Progenitor cell of endocrine pancreas (in vitro differentiated cells): ENCODE results near the gene CNTN5. TPM values are rescaled to one million over a fixed set of nuclear protein-coding genes. Genes with fewer than 3 reads are reported as not detected.

ENCODE experiments used
- DNase-seq: peaks from one replicate; pipeline ENCODE4 v3.0.0; 2021; ENCODE audit warnings: low spot score; ENCODE audit not compliant: unreplicated experiment
- H3K27ac Mint-ChIP-seq: 2 replicates; pipeline ENCODE4 v1.8.0; 2021; ENCODE audit warnings: mild to moderate bottlenecking, moderate library complexity, mixed read lengths
- H3K27me3 Mint-ChIP-seq: 2 replicates; pipeline ENCODE4 v1.8.0; 2021; ENCODE audit warnings: mixed read lengths
- H3K36me3 Mint-ChIP-seq: 2 replicates; pipeline ENCODE4 v1.8.0; 2022; ENCODE audit warnings: mixed read lengths; ENCODE audit not compliant: insufficient read depth
- H3K4me1 Mint-ChIP-seq: 2 replicates; pipeline ENCODE4 v1.8.0; 2021; ENCODE audit warnings: low read depth, mixed read lengths
- H3K4me3 Mint-ChIP-seq: 2 replicates; pipeline ENCODE4 v1.8.0; 2021; ENCODE audit warnings: low read depth, mild to moderate bottlenecking, moderate library complexity, mixed read lengths
- H3K9me3 Mint-ChIP-seq: 2 replicates; pipeline ENCODE4 v1.8.0; 2021; ENCODE audit warnings: low read depth, mixed read lengths
- total RNA-seq: library from RNA; stranded (reverse); gene quantifications from 2 replicates; pipeline ENCODE4 v1.2.1, GENCODE V29; 2021
- TF ChIP-seq, protein P1 (sequence below): fragments of 200-600 bp; sonication (generic); IDR thresholded peaks from one replicate; pipeline ENCODE4 v1.5.0; 2021; ENCODE audit warnings: antibody characterized with exemption, mild to moderate bottlenecking; ENCODE audit not compliant: unreplicated experiment

Gene CNTN5
- total RNA-seq, 1 donor from 2014 or later: 0.50 TPM

GRCh38 chr11:100105255-100105981, 1084.7 kb downstream of the CNTN5 start:
- no peak overlapping the region for H3K4me3 Mint-ChIP-seq
- peaks cover 5% of the 10 kb centered on the region for H3K9me3 Mint-ChIP-seq
- H3K4me1 Mint-ChIP-seq: no peaks in the 10 kb centered on the region
- H3K36me3 Mint-ChIP-seq: no peaks in the 10 kb centered on the region
- H3K27me3 Mint-ChIP-seq: peaks cover 2% of the 10 kb centered on the region
- no peak for DNase-seq
- TF ChIP-seq, protein P1, sequence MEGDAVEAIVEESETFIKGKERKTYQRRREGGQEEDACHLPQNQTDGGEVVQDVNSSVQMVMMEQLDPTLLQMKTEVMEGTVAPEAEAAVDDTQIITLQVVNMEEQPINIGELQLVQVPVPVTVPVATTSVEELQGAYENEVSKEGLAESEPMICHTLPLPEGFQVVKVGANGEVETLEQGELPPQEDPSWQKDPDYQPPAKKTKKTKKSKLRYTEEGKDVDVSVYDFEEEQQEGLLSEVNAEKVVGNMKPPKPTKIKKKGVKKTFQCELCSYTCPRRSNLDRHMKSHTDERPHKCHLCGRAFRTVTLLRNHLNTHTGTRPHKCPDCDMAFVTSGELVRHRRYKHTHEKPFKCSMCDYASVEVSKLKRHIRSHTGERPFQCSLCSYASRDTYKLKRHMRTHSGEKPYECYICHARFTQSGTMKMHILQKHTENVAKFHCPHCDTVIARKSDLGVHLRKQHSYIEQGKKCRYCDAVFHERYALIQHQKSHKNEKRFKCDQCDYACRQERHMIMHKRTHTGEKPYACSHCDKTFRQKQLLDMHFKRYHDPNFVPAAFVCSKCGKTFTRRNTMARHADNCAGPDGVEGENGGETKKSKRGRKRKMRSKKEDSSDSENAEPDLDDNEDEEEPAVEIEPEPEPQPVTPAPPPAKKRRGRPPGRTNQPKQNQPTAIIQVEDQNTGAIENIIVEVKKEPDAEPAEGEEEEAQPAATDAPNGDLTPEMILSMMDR: no peak
- no peak overlapping the region for H3K27ac Mint-ChIP-seq

DNA sequence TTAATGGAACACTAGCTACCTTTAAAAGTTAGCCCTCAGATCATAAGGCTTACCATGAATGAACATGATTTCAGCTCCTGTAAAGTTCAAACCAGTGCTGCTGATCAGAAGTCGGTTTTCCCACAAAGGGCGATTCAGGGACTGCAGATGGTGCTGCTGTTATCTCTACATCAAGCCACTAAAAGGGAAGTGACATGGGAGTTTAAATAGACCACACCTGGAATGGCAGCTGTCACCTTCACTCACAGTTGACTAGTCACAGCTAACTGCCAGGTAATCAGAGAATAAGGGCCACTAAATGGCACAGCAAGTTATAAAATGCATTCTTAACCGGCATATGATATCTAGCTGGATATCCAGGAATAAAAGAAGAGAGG, 1085.2 kb downstream of the CNTN5 start:
- peaks cover 2% of the 10 kb centered on the region for H3K27me3 Mint-ChIP-seq
- no peaks in the 10 kb centered on the region for H3K36me3 Mint-ChIP-seq
- peaks cover 5% of the 10 kb centered on the region for H3K9me3 Mint-ChIP-seq
- TF ChIP-seq, protein P1: no peak
- no peak for DNase-seq
- no peak overlapping the region for H3K4me3 Mint-ChIP-seq
- H3K4me1 Mint-ChIP-seq: no peaks in the 10 kb centered on the region
- H3K27ac Mint-ChIP-seq: no peak overlapping the region

DNA sequence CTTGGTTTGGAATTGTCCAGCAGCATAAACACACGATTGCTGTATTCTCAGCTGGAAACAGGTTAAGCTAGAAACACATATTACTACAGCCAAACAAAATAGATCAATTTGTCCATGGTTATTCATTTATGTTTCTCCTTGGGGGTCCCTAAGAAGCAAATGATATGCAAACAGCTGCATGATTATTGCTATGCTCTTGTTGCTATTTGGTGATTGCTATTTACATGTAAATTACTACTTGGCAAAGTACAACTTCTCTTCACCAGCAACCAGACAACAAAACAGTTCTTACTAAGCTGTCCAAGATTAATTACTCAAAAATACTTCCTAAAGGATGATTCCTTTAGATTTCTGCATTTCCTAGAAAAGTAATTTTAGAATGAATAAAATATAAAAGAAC, 1098.4 kb downstream of the CNTN5 start:
- Mint-ChIP-seq H3K36me3 (no peaks in the 10 kb centered on the region), H3K4me3 (no peak overlapping the region), H3K9me3 (no peaks in the 10 kb centered on the region), H3K27me3 (no peaks in the 10 kb centered on the region), H3K27ac (no peak overlapping the region), H3K4me1 (no peaks in the 10 kb centered on the region)
- TF ChIP-seq, protein P1: no peak
- DNase-seq: no peak

DNA sequence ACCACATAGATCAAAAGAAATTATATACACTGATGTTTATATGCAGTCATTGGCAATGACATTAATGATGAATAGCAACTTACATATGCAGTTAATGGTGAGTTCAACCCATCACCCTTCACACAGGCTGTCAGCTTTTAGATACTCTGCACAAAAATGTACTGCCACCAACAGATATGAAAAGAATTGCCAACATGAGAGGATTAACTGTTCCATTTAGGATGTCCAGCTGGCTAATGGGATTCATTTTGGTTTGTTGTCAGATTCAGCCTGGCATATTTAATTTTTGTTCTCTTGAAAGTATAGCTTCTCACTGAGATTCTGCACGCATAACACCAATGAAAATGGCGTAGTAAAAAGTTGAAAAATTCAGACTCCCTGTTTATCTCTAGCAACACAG, 1112.4 kb downstream of the CNTN5 start:
- DNase-seq: no peak
- H3K27ac Mint-ChIP-seq: no peak overlapping the region
- no peaks in the 10 kb centered on the region for H3K27me3 Mint-ChIP-seq
- no peaks in the 10 kb centered on the region for H3K4me1 Mint-ChIP-seq
- H3K9me3 Mint-ChIP-seq: no peaks in the 10 kb centered on the region
- TF ChIP-seq, protein P1: no peak
- H3K4me3 Mint-ChIP-seq: no peak overlapping the region
- H3K36me3 Mint-ChIP-seq: no peaks in the 10 kb centered on the region

DNA sequence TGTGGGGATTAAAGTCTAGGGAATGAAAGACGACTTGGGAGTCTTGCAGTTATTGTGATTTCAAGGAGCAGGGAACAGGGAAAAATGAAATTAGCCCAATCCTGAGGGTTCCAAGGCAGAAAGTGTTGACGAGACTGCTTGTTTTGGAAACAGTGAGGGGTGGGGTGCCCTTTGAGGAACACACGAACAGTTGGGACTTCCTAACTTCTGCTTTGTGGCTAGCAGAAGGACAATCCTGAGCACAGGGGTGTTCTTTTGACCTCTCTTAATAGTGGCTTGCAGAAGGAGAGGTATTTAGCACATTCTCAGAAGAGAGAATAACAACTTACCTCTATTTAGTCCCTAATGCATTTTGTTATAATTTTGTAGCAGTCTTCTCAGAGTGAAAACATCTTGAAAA, 1120.5 kb downstream of the CNTN5 start:
- TF ChIP-seq, protein P1: no peak
- Mint-ChIP-seq H3K27me3 (no peaks in the 10 kb centered on the region), H3K27ac (no peak overlapping the region), H3K4me3 (no peak overlapping the region), H3K4me1 (no peaks in the 10 kb centered on the region), H3K9me3 (no peaks in the 10 kb centered on the region), H3K36me3 (no peaks in the 10 kb centered on the region)
- no peak for DNase-seq
